Measurements from ENCODE around the gene GLRA3.

DNA sequence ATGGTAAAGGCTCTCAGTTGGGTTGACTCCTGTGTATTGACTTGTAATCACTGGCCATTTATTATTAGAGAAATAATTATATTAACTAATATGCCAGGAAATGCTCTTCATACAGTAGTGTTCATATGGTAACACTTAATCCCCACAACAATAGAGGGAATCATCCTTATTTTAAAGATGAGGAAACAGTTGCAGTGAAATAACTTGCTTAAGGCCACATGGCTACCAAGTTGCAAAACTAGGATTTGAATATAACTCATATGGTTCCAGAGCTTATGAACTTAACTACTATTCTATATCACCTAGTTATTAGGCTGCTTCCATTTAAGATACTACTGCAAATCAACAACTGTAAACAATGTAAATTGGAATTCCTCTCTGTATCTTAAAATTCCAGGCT is 163.2 kb downstream of the GLRA3 start:
- TF ChIP-seq, protein P1, sequence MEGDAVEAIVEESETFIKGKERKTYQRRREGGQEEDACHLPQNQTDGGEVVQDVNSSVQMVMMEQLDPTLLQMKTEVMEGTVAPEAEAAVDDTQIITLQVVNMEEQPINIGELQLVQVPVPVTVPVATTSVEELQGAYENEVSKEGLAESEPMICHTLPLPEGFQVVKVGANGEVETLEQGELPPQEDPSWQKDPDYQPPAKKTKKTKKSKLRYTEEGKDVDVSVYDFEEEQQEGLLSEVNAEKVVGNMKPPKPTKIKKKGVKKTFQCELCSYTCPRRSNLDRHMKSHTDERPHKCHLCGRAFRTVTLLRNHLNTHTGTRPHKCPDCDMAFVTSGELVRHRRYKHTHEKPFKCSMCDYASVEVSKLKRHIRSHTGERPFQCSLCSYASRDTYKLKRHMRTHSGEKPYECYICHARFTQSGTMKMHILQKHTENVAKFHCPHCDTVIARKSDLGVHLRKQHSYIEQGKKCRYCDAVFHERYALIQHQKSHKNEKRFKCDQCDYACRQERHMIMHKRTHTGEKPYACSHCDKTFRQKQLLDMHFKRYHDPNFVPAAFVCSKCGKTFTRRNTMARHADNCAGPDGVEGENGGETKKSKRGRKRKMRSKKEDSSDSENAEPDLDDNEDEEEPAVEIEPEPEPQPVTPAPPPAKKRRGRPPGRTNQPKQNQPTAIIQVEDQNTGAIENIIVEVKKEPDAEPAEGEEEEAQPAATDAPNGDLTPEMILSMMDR (IDR thresholded peaks at IDR 0.05), result no peak
- TF ChIP-seq EP300 (IDR thresholded peaks at IDR 0.05), result no peak

All from ovary (tissue), 3 donors.